HG03439 (cell line): ENCODE measurements around the gene FBXL7.

ENCODE experiments used
- ATAC-seq: cut with Tn5 transposase; IDR thresholded peaks from one replicate; pipeline ENCODE4 v1.9.1; 2021; ENCODE audit warnings: mild to moderate bottlenecking, moderate library complexity; ENCODE audit not compliant: unreplicated experiment

FBXL7 gene

DNA sequence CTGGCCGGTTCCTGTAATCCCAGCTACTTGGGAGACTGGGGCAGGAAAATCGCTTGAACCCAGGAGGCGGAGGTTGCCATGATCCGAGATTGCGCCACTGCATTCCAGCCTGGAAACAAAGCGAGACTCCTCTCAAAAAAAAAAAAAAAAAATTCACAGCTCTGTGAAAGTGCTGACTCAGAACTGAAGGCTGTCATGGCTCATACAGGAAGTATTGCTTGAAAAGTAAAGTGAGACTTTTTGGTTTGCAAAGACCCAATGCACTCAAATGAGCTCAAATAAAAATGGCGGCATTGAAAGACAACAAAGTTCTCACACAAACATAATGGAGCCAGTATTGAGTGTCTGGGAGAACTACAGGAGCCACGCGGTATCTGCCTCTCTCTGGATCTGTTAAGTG, 202.1 kb downstream of the FBXL7 start:
- no peak for ATAC-seq

DNA sequence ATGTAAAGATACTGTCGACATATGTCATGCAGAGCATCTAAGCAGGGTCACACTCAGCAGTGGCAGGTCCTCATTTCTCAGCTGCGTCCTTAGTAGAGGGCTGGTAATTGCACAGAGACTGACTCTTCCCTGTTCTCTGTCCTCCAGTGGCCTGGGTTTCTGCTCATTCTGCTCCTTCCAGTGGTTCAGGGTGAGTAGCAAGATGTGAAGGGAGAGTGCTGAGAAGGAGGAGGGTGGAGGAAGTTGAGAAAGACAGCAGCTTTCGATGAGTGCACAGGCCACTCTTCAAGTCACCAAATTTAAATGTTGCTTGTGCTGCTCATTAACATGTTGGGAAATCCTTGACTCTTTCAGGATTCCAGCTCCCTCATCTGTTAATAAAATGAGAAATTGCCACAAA, 203.9 kb downstream of the FBXL7 start:
- ATAC-seq, result no peak

DNA sequence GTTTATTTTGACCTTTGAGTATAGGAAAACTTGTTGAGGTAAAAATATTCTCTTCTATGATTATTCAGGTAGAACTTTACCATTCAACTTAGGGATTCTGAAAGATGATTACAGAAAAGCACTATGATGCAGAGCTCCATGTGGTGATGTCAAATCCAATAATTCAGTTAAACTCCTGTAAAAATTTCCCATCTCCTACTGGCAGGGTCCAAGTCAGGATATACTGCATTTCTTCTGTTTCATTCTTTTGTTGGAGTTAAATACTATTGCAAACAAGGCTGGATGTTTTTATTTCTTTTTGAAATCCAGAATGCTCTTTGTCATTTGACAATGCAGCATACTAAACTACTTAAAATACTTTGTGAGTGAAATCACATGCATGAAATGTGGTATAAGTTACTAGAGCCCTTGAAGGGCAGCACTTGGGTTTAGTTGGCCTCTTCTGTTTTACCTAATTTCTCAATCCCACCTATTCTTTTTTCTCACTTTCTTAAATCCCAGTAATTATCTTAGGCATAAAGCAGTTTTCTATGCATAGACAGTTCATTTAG, 204.5 kb downstream of the FBXL7 start:
- no peak for ATAC-seq

- ATAC-seq, result no peak
Measured at GRCh38 chr5:15707631-15708030, 207.7 kb downstream of the FBXL7 start.

GRCh38 chr5:15711892-15712291, 211.9 kb downstream of the FBXL7 start:
- no peak for ATAC-seq

DNA sequence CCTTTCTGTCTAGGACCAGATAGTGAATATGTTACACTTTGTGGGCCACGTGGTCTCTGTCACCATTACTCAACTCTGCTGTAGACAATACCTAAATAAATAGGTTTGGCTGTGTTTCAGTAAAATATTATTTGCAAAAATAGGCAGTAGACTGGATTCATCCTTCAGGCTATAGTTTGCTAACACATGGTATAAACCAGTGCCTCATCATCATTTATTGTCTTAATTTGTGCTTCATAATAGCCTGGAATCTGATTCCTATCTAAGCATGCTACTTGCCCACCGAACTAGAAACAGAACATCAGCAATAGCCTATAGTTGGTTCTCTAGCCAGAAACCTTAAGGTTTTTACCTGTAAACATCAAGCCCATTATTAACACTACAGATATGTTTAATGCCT, 215.6 kb downstream of the FBXL7 start:
- ATAC-seq, result no peak

- no peak for ATAC-seq
Measured at GRCh38 chr5:15715967-15716366, 216.0 kb downstream of the FBXL7 start.

GRCh38 chr5:15717001-15717400, 217.0 kb downstream of the FBXL7 start:
- ATAC-seq, result no peak

- ATAC-seq, result no peak
Measured at GRCh38 chr5:15718421-15719179, 218.6 kb downstream of the FBXL7 start.

- no peak for ATAC-seq
Measured at GRCh38 chr5:15719784-15720183, 219.8 kb downstream of the FBXL7 start.

DNA sequence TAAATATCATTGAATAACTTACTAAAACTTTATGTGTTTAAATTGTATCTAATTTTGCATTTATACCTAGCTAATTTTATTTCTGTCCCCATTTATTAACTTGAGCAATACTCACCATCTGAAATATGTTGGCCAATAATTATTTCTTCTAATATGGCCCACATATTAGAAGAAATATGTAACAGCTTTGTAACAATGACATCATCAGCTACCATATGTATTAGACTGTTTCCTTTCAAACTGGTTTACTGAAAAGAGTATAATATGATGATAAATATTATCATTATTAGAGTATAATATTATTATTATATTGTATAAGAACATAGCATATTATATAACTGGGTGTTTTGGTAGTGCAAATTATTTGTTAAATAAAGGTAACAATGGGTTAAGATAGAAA, 220.5 kb downstream of the FBXL7 start:
- no peak for ATAC-seq

DNA sequence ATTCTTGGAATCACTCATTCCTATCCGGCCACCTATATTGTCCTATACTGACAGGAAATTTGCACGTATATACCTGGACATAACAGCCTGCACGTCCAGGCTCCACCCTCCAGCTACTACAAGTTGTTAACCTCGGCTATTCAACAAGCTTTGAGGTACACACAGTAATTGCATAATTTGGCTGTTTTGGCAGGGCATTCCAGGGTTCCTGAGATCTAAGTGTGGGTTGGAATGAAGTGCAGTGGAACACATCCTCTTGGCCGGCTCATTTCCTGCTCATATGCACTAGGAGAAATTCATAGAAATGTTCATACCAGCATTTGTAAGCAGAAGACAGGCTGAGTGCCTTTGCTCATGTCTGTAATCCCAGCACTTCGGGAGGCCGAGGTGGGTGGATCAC, 222.3 kb downstream of the FBXL7 start:
- ATAC-seq, result no peak

- ATAC-seq, result no peak
Measured at GRCh38 chr5:15727375-15727774, 227.4 kb downstream of the FBXL7 start.

- ATAC-seq, result no peak
Measured at GRCh38 chr5:15728811-15729210, 228.8 kb downstream of the FBXL7 start.

DNA sequence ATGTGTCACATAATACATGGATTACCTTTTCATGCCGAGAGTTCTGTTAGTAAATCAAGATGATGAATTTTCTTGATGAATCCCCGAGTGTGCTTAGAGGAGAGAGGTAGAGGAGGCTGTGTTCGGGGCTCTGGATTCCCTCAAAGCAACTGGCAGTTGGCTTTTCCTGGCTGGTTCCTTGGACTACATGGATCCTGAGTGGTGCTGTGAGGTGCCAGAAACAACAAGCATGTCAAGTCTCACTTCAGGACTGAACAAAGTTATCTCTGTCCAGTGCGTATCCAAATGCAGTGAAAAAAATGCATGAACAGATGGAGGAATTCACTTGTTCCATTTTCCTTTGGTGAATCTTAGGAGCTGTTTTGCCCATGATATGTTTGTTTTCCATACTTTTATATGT, 231.7 kb downstream of the FBXL7 start:
- no peak for ATAC-seq

GRCh38 chr5:15734058-15734457, 234.1 kb downstream of the FBXL7 start:
- ATAC-seq, result no peak

- ATAC-seq, result no peak
Measured at GRCh38 chr5:15737036-15737821, 237.2 kb downstream of the FBXL7 start.

DNA sequence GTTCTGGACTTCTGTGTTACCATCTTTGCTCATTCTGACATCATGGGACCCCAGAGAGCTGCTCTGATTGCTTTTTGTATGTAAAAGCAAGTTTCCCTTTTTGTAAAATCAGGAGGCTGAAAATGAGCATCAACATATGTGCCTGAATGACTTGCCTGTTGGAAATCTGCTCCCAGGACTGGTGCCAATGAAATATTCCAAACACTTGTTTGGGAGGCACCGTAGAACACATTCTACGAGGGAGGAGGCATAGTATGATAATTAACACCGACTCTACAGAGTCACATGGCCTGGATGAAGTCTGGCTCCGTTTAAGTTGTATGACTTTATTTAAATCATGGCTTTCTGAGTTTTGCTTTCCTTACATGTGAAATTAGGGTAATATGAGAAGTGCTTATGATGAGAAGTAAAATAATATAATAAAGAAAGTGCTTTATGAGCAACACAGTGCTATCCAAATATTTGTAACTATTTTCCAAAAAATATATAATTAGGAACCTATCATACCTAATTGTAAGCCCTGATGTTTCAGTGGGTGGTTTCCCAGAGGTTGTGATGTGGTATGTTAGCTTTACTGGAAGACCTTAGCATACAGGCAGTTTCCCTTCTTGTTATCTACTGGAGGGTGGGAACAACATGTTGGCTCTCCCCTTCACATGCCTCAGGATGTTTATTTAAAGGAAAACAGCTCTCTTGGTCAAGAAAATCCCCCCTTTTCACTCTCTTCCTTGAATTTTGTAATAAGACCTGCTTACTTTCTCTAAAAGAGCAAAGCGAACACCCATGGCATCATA, 238.1 kb downstream of the FBXL7 start:
- no peak for ATAC-seq

DNA sequence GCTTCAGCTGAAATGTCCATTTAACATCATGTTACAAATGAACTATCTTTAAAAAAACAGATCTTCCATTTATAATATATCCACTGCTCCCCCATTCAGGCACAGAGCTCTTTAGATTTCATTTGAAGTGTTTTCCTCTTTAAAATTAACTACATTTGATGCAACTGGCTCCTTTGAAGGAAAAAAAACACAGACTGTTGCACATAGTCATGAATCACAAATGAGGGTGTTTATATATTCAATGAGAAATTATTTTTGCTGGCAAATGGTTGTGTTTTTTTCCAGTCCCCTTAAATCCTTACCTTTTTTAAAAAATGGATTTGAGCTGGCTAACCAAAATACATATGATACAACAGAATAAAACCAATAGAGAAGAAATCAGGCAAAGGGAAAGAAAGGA, 240.4 kb downstream of the FBXL7 start:
- ATAC-seq, result no peak

DNA sequence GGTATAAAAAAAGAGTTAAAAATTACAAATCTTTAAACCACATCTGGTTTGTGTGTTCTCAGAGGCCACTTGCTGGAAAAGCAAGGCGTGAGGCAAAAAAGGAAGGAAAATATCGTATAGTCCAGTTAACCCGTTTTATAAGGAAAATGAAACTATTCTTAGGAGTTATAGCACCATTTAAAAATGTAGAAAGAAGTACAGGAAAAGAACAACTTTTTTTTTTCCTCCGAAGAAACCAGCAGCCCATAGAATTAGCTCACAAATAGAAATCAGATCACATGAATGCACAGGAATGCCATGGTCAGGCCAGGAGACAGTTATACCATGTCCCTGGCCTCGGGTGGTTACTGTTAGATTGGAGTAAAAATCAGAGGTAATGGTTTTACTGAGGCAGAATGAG, 241.6 kb downstream of the FBXL7 start:
- no peak for ATAC-seq

DNA sequence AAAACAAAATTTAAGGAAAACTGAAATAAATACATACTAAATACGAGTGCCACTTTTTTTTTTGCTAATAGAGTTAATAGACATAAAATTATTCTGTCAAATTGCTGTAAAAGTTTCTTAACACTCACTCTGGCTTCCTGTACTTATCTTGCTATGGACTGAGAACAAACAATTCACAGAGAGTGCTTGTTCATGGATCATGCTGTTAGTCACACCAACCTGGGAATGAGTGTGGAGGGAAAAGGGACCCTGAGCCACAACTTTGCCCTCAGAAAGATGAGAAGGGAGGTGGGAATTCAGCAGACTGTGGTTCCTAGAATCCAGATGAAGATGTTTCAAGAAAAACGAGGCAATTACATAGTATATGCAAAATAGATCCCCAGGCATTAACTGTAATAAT, 246.9 kb downstream of the FBXL7 start:
- ATAC-seq, result no peak
